Gastrocnemius medialis (tissue), 4 donors: ENCODE measurements around the gene RGL2. TPM values are rescaled to one million over a fixed set of nuclear protein-coding genes. Genes with fewer than 3 reads are reported as not detected.
A peak's percentile ranks its signal among the peaks of the same experiment; 100 is the strongest.
"Not testable (repeated sequence)": the region's sequence is repeated elsewhere in the genome, so short reads cannot be mapped to it uniquely, and the experiment has no call there.

ENCODE experiments used
- ATAC-seq, 2 donors: fragments of 150-250 bp; one replicate each; pipeline ENCODE4 v1.9.1; 2016
- DNase-seq, 2 donors: peaks; one replicate each; pipeline ENCODE4 v3.0.0-alpha.2; 2019
- H3K27ac ChIP-seq, 4 donors: fragments of 200-600 bp; sonication (generic); 1 replicate in 1 of 4; 2 replicates in 3 of 4; pipeline ENCODE4 v1.5.1; 2016 to 2018; ENCODE audit warnings: mild to moderate bottlenecking in 2 of 4, moderate library complexity in 1 of 4
- H3K27me3 ChIP-seq, 3 donors: fragments of 200-600 bp; sonication (generic) in 2 of 3; 1 replicate in 1 of 3; 2 replicates in 2 of 3; pipeline versions ENCODE4 v1.5.1 to v1.6.0; 2016 to 2019; ENCODE audit warnings: mild to moderate bottlenecking in 1 of 3, moderate library complexity in 1 of 3
- H3K36me3 ChIP-seq, 2 donors: fragments of 200-600 bp; sonication (generic) in 1 of 2; one replicate each; pipeline ENCODE4 v1.5.1; 2017 to 2018
- H3K4me1 ChIP-seq, 2 donors: fragments of 200-600 bp; sonication (generic) in 1 of 2; one replicate each; pipeline ENCODE4 v1.5.1; 2016 to 2017; ENCODE audit warnings: mild to moderate bottlenecking in 2 of 2
- H3K4me3 ChIP-seq, 4 donors: fragments of 200-600 bp; sonication (generic) in 3 of 4; 1 replicate in 1 of 4; 2 replicates in 3 of 4; pipeline ENCODE4 v1.5.1; 2016 to 2019; ENCODE audit warnings: mild to moderate bottlenecking in 2 of 4
- H3K9me3 ChIP-seq, 3 donors: fragments of 200-600 bp; sonication (generic) in 2 of 3; 1 replicate in 1 of 3; 2 replicates in 2 of 3; pipeline ENCODE4 v1.5.1; 2016 to 2019
- CTCF ChIP-seq, 5 experiments: fragments of 450-650 bp in 3 of 5; fragments of 200-600 bp in 2 of 5; sonication (generic) in 2 of 5; IDR thresholded peaks in 4 of 5; conservative IDR thresholded peaks in 1 of 5; 1 replicate in 4 of 5; 2 replicates in 1 of 5; pipeline ENCODE4 v1.5.1; 2016 to 2019; ENCODE audit warnings: antibody characterized with exemption in 5 of 5, mild to moderate bottlenecking in 3 of 5, moderate library complexity in 3 of 5
- POLR2A ChIP-seq, 2 donors: fragments of 450-650 bp; IDR thresholded peaks; one replicate each; pipeline ENCODE4 v1.6.1; 2017; ENCODE audit warnings: antibody characterized with exemption in 2 of 2, mild to moderate bottlenecking in 2 of 2, moderate library complexity in 2 of 2
- in situ Hi-C, 4 donors: fragments of 200-750 bp; cut with MboI; loops; one replicate each; pipeline versions ENCODE4 v1.15.0 to v1.8.0; 2017; ENCODE audit warnings: low sequenced_read_pairs in 4 of 4
- intact Hi-C: fragments of 100-400 bp; cut with DNase I; formaldehyde crosslinking; loops from one replicate; pipeline ENCODE4 v1.15.1; 2023; ENCODE audit warnings: low total_unique reads
- total RNA-seq, 4 donors: library from RNA; depleted of rRNA; stranded (reverse); fragments of >200 nt; gene quantifications; one replicate each; pipeline versions ENCODE4 v1.1.0 to v1.2.3, GENCODE V29; 2016

RGL2 gene
- 10 to 100 TPM; 39.8 to 52.3 (median 40.8) TPM for total RNA-seq

- Histone ChIP-seq H3K27me3 (no peaks in the 10 kb centered on the region), H3K4me3 (peak within 1 kb of the TSS; percentile 71 to 86 (median 80)), H3K9me3 (no peaks in the 10 kb centered on the region), H3K27ac (peak within 1 kb of the TSS; percentile 96 to 99 (median 97)), H3K4me1 (peaks cover 11 to 23% of the 10 kb centered on the region in 2 donors), H3K36me3 (peaks cover 0 to 37% of the 10 kb centered on the region in 2 donors)
- in situ Hi-C loops, result loop anchor here in 1 of 4 donors (25.0 kb wide), 1 partner anchor 1437 kb away; the partner anchor contains the start of gene NEU1
- peak; percentile 76 to 80 for DNase-seq
- ATAC-seq, result peak; percentile 64
- intact Hi-C loops, result loop anchor here (1.0 to 2.0 kb wide), 6 partner anchors 10 to 99 kb away; partner anchors contain the start of genes B3GALT4, PFDN6, RXRB and SLC39A7
- TF ChIP-seq CTCF (IDR thresholded peaks at IDR 0.05 in 4 of 5, conservative IDR thresholded peaks at IDR 0.05 in 1 of 5), result no peak
- no peak for TF ChIP-seq POLR2A (IDR thresholded peaks at IDR 0.05)
Observed at GRCh38 chr6:33298773-33299236, at the start of gene RGL2. TSS of gene RGL2 (minus strand) at chr6:33298942. CDS start at chr6:33298610, 332 bp downstream.

GRCh38 chr6:33347816-33348215 is 49.1 kb upstream of the RGL2 start:
- Histone ChIP-seq H3K4me3 (no peak overlapping the region), H3K27ac (no peak overlapping the region), H3K27me3 (no peaks in the 10 kb centered on the region), H3K36me3 (no peaks in the 10 kb centered on the region), H3K4me1 (peaks cover 0 to 3% of the 10 kb centered on the region in 2 donors), H3K9me3 (no peaks in the 10 kb centered on the region)
- DNase-seq, result no peak
- ATAC-seq, result no peak
- intact Hi-C loops, result no loop called here
- TF ChIP-seq POLR2A (IDR thresholded peaks at IDR 0.05), result no peak
- TF ChIP-seq CTCF (IDR thresholded peaks at IDR 0.05 in 4 of 5, conservative IDR thresholded peaks at IDR 0.05 in 1 of 5), result no peak
- in situ Hi-C loops, result no loop called here

DNA sequence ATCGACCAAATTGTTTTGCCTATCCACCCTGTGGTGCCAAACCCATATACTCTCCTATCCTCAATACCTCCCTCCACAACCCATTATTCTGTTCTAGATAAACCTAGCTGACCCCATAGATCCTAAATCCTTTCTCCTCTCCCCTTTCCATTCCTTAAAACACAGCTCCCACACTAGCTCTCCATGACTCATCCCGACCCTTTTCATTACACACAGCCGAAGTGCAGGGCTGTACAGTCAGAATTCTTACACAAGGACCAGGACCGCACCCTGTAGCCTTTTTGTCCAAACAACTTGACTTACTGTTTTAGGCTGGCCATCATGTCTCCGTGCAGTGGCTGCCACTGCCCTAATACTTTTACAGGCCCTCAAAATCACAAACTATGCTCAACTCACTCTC is 48.2 kb upstream of the RGL2 start:
- ATAC-seq, H3K4me3 ChIP-seq, H3K9me3 ChIP-seq, H3K4me1 ChIP-seq, H3K27me3 ChIP-seq, in situ Hi-C loops, intact Hi-C loops, H3K36me3 ChIP-seq, H3K27ac ChIP-seq, DNase-seq: not testable (repeated sequence)

- in situ Hi-C loops (no loop called here), intact Hi-C loops (loop anchor here (1.0 kb wide), 2 partner anchors 22 to 68 kb away; partner anchors contain the start of gene B3GALT4)
- H3K27ac ChIP-seq, result no peak overlapping the region
- DNase-seq (peak; percentile 24 to 36), ATAC-seq (peak in 1 of 2 donors; percentile 64)
- H3K27me3 ChIP-seq, result no peaks in the 10 kb centered on the region
- peaks cover 0 to 3% of the 10 kb centered on the region in 2 donors for H3K4me1 ChIP-seq
- H3K36me3 ChIP-seq, result no peaks in the 10 kb centered on the region
- H3K4me3 ChIP-seq, result no peak overlapping the region
- peak; percentile 33 to 64 (median 56) for TF ChIP-seq CTCF (IDR thresholded peaks at IDR 0.05 in 4 of 5, conservative IDR thresholded peaks at IDR 0.05 in 1 of 5)
- no peak for TF ChIP-seq POLR2A (IDR thresholded peaks at IDR 0.05)
- no peaks in the 10 kb centered on the region for H3K9me3 ChIP-seq
Observed at GRCh38 chr6:33344701-33345697, 46.3 kb upstream of the RGL2 start.
